Measurements from ENCODE around the gene HSF2BP. TPM values are rescaled to one million over a fixed set of nuclear protein-coding genes. Genes with fewer than 3 reads are reported as not detected.

The HSF2BP gene
- total and polyA plus RNA-seq, 2 donors (not counting 1 experiment from before 2014, with no cell fraction given), result 0.49 TPM

DNA sequence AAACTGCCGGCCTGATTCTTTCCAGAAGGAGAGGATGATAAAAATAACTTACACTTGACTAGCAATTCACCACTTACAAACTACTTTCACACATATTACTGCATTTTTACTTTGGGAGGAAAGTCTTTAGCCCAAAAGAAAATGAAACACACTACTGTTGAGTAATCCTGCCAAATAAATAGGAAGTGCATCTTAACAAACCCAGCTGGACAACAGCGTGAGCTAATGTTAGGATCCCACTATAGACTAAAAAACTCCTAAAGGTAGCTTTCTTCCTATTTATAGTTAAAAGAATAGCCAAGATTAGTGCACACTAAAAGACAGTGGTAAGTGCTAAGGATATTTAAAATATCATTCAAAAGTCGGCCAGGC, 83.8 kb downstream of the HSF2BP start:
- H3K4me2 ChIP-seq (replicated peaks; ENCODE audit: low read depth, low read length, poor library complexity, severe bottlenecking), result no peak overlapping the region
- no peak overlapping the region for H3K4me3 ChIP-seq (ENCODE audit: control extremely low read depth in 1 of 5, extremely low read depth in 1 of 5, insufficient read depth in 1 of 5, low read depth in 2 of 5, low read length in 4 of 5)
- no peaks in the 10 kb centered on the region for H3K9me3 Mint-ChIP-seq (ENCODE audit: insufficient read depth)
- H3K9ac ChIP-seq (ENCODE audit: low read length), result no peak overlapping the region
- H3K27me3 Mint-ChIP-seq, result peaks cover 17% of the 10 kb centered on the region
- H3K4me3 Mint-ChIP-seq, result no peak overlapping the region
- no peaks in the 10 kb centered on the region for H3K4me1 ChIP-seq (ENCODE audit: control insufficient read depth in 2 of 2, insufficient read depth in 2 of 2, low read length in 2 of 2)
- H4K20me1 ChIP-seq (ENCODE audit: control insufficient read depth, insufficient read depth, low read length, poor library complexity, severe bottlenecking), result no peaks in the 10 kb centered on the region
- no peaks in the 10 kb centered on the region for H3K4me1 Mint-ChIP-seq
- no peak overlapping the region for H3K27ac Mint-ChIP-seq
- ChIA-PET POLR2A (no interaction called here), CTCF (no interaction called here)
- ATAC-seq (ENCODE audit: low read depth), result no peak
- no peaks in the 10 kb centered on the region for H3K9me3 ChIP-seq (ENCODE audit: control extremely low read depth in 1 of 3, control insufficient read depth in 2 of 3, insufficient read depth in 1 of 3, low read length in 2 of 3)
- WGBS (ENCODE audit: insufficient coverage), result no CpG with 5 or more reads among the region's 3 CpGs
- no peak for TF ChIP-seq EZH2 (IDR thresholded peaks at IDR 0.05; ENCODE audit: borderline replicate concordance, insufficient read depth, low read depth, low read length, poor library complexity, severe bottlenecking)
- TF ChIP-seq, protein P1, sequence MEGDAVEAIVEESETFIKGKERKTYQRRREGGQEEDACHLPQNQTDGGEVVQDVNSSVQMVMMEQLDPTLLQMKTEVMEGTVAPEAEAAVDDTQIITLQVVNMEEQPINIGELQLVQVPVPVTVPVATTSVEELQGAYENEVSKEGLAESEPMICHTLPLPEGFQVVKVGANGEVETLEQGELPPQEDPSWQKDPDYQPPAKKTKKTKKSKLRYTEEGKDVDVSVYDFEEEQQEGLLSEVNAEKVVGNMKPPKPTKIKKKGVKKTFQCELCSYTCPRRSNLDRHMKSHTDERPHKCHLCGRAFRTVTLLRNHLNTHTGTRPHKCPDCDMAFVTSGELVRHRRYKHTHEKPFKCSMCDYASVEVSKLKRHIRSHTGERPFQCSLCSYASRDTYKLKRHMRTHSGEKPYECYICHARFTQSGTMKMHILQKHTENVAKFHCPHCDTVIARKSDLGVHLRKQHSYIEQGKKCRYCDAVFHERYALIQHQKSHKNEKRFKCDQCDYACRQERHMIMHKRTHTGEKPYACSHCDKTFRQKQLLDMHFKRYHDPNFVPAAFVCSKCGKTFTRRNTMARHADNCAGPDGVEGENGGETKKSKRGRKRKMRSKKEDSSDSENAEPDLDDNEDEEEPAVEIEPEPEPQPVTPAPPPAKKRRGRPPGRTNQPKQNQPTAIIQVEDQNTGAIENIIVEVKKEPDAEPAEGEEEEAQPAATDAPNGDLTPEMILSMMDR (IDR thresholded peaks at IDR 0.05), result no peak
- no peaks in the 10 kb centered on the region for H3K27me3 ChIP-seq (replicated peaks in 1 of 4; ENCODE audit: control extremely low read depth in 1 of 4, control insufficient read depth in 3 of 4, insufficient read depth in 4 of 4, low read length in 3 of 4)
- DNase-seq, result no peak
- H2AFZ ChIP-seq (ENCODE audit: insufficient read depth, low read depth, low read length, poor library complexity, severe bottlenecking), result no peak overlapping the region
- intact Hi-C loops (cut with micrococcal nuclease), result no loop called here
- no peaks in the 10 kb centered on the region for H3K79me2 ChIP-seq (ENCODE audit: control insufficient read depth, insufficient read depth, low read length)
- H3K27ac ChIP-seq (ENCODE audit: low read length in 2 of 2), result no peak overlapping the region
- H3K36me3 ChIP-seq (replicated peaks in 1 of 2; ENCODE audit: control extremely low read depth in 1 of 2, control insufficient read depth in 1 of 2, extremely low read depth in 1 of 2, insufficient read depth in 2 of 2, low read length in 1 of 2), result no peaks in the 10 kb centered on the region

DNA sequence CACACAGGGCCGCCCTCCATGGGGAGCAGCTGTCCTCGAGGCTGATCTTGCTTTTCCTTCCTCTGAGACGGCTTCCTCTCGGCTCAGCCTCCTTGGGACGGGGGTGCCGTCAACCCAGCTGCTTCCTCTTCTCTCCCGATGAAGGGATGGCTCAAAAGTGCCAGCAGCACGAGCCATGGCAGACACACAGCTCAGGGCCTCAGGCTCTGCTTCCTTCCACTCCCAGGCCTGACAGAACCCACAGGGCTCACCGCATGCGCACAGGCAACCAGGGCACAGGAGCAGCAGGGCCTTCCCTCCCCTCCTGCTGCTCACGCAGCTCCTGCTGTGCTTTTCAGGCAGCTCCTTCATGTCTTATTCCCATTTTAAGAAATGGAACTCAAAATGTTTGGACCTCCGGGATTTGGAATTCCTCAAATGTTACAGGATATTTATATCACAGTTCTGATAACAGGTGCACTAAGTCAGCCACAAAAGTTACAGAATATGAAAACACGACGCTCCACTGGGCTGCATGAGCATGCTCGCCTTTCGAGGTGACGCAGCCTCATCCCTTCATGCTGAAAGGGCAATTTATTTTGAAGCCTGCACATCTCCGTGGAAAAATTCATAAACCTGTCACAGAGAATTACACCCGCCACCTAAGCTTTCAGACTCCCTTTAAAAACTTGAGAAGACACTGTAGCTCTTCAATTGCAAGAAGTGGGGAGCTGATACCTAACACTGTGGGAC, 84.4 kb downstream of the HSF2BP start:
- H3K9me3 Mint-ChIP-seq (ENCODE audit: insufficient read depth), result no peaks in the 10 kb centered on the region
- no peak overlapping the region for H3K27ac ChIP-seq (ENCODE audit: low read length in 2 of 2)
- POLR2A ChIA-PET, result no interaction called here
- CTCF ChIA-PET, result no interaction called here
- DNase-seq, result no peak
- no peak overlapping the region for H3K27ac Mint-ChIP-seq
- intact Hi-C loops (cut with micrococcal nuclease), result no loop called here
- no peak for TF ChIP-seq EZH2 (IDR thresholded peaks at IDR 0.05; ENCODE audit: borderline replicate concordance, insufficient read depth, low read depth, low read length, poor library complexity, severe bottlenecking)
- TF ChIP-seq, protein P1 (IDR thresholded peaks at IDR 0.05), result no peak
- no peaks in the 10 kb centered on the region for H4K20me1 ChIP-seq (ENCODE audit: control insufficient read depth, insufficient read depth, low read length, poor library complexity, severe bottlenecking)
- H2AFZ ChIP-seq (ENCODE audit: insufficient read depth, low read depth, low read length, poor library complexity, severe bottlenecking), result no peak overlapping the region
- no peak overlapping the region for H3K4me3 ChIP-seq (ENCODE audit: control extremely low read depth in 1 of 5, extremely low read depth in 1 of 5, insufficient read depth in 1 of 5, low read depth in 2 of 5, low read length in 4 of 5)
- H3K9me3 ChIP-seq (ENCODE audit: control extremely low read depth in 1 of 3, control insufficient read depth in 2 of 3, insufficient read depth in 1 of 3, low read length in 2 of 3), result no peaks in the 10 kb centered on the region
- no peaks in the 10 kb centered on the region for H3K4me1 Mint-ChIP-seq
- H3K9ac ChIP-seq (ENCODE audit: low read length), result no peak overlapping the region
- H3K27me3 Mint-ChIP-seq, result peaks cover 13% of the 10 kb centered on the region
- no peak overlapping the region for H3K4me3 Mint-ChIP-seq
- H3K36me3 ChIP-seq (replicated peaks in 1 of 2; ENCODE audit: control extremely low read depth in 1 of 2, control insufficient read depth in 1 of 2, extremely low read depth in 1 of 2, insufficient read depth in 2 of 2, low read length in 1 of 2), result no peaks in the 10 kb centered on the region
- no peaks in the 10 kb centered on the region for H3K4me1 ChIP-seq (ENCODE audit: control insufficient read depth in 2 of 2, insufficient read depth in 2 of 2, low read length in 2 of 2)
- 31% methylated on average over 15 of the region's 19 CpGs for WGBS (ENCODE audit: insufficient coverage)
- no peak overlapping the region for H3K4me2 ChIP-seq (replicated peaks; ENCODE audit: low read depth, low read length, poor library complexity, severe bottlenecking)
- no peaks in the 10 kb centered on the region for H3K79me2 ChIP-seq (ENCODE audit: control insufficient read depth, insufficient read depth, low read length)
- no peaks in the 10 kb centered on the region for H3K27me3 ChIP-seq (replicated peaks in 1 of 4; ENCODE audit: control extremely low read depth in 1 of 4, control insufficient read depth in 3 of 4, insufficient read depth in 4 of 4, low read length in 3 of 4)
- ATAC-seq (ENCODE audit: low read depth), result no peak
